SK-N-SH treated with all-trans-retinoic acid at 6 μM for 48 hours (cell line): ENCODE results near the gene TEAD1.

Experiments used
- PATZ1 ChIP-seq: fragments of 250-450 bp; sonication (Bioruptor Pico); IDR thresholded peaks from 2 replicates; pipeline ENCODE4 v1.8.0; 2020; ENCODE audit warnings: mild to moderate bottlenecking, moderate library complexity, borderline replicate concordance
- RARB ChIP-seq: fragments of 250-450 bp; sonication (Bioruptor Pico); IDR thresholded peaks from 2 replicates; pipeline ENCODE4 v1.8.0; 2021; ENCODE audit warnings: mild to moderate bottlenecking, moderate library complexity

- TF ChIP-seq PATZ1 (no peak), RARB (CRISPR knock-in tag) (no peak)
These were observed 153.1 kb downstream of the TEAD1 start for GRCh38 chr11:12827369-12827768.
